Psoas muscle (tissue), 8 donors: ENCODE data around the gene IFT20. TPM values are rescaled to one million over a fixed set of nuclear protein-coding genes. Genes with fewer than 3 reads are reported as not detected.

Experiments
- ATAC-seq, 4 donors: fragments of 200-7000 bp; cut with Tn5 transposase; one replicate each; pipeline ENCODE4 v1.9.1; 2020; ENCODE audit warnings: moderate library complexity in 3 of 4, mild to moderate bottlenecking in 2 of 4
- DNase-seq, 2 donors: peaks; one replicate each; pipeline ENCODE4 v3.0.0-alpha.2; 2020
- H3K27ac ChIP-seq: fragments of 200-600 bp; one replicate; pipeline ENCODE4 v1.8.0; 2022
- H3K27me3 ChIP-seq, 3 donors: fragments of 200-600 bp in 1 of 3; one replicate each; pipeline versions ENCODE4 v1.6.1 to v1.8.0; 2013 to 2022; ENCODE audit warnings: low read length in 2 of 3, mild to moderate bottlenecking in 2 of 3, moderate library complexity in 1 of 3; ENCODE audit not compliant: insufficient read depth in 3 of 3
- H3K36me3 ChIP-seq, 2 donors: fragments of 200-600 bp in 1 of 2; one replicate each; pipeline versions ENCODE4 v1.6.1 to v1.8.0; 2013 to 2022; ENCODE audit warnings: low read depth in 1 of 2, mild to moderate bottlenecking in 1 of 2, moderate library complexity in 1 of 2; ENCODE audit not compliant: insufficient read depth in 1 of 2
- H3K4me1 ChIP-seq: fragments of 200-600 bp; one replicate; pipeline ENCODE4 v1.8.0; 2022
- H3K4me3 ChIP-seq: fragments of 200-600 bp; one replicate; pipeline ENCODE4 v1.8.0; 2022; ENCODE audit warnings: mild to moderate bottlenecking
- H3K9me3 ChIP-seq: fragments of 200-600 bp; one replicate; pipeline ENCODE4 v1.8.0; 2022
- WGBS, 3 donors: extraction: QIAGEN DNeasy Blood & Tissue Kit; methylation state at CpG; one replicate each; pipeline versions ENCODE4 v1.1.6 to v1.1.7; 2013; 5-methylcytosine and 5-hydroxymethylcytosine counted together
- intact Hi-C, 2 donors: fragments of 100-400 bp; cut with DNase I; formaldehyde crosslinking; loops; one replicate each; pipeline versions ENCODE4 v1.11.0 to v1.14.2; 2022
- polyA plus RNA-seq, 3 donors: library from polyadenylated mRNA; stranded (reverse); fragments of 200-250 nt; gene quantifications; one replicate each; pipeline ENCODE4 v1.2.3, GENCODE V29; 2013
- total RNA-seq, 4 donors: library from RNA; stranded (reverse); fragmentation: NEBNext Ultra II Directional in 2 of 4; extraction: Animal tissue kit (Norgen Biotek cat#: 25700) in 2 of 4; gene quantifications; one replicate each; pipeline versions ENCODE4 v1.2.1 to v1.2.4, GENCODE V29; 2021 to 2023
- TF ChIP-seq, protein P1 (sequence below): fragments of 200-600 bp; IDR thresholded peaks from one replicate; pipeline ENCODE4 v1.8.0; 2022; ENCODE audit warnings: antibody characterized with exemption
- donor health status: healthy with polysubstance abuse.
- donor health status: DM: no; HTN: no; CAD: no; lungs with moderate emphysema.
- donor health status: Bipolar disorder and iron deficiency.
- donor health status: healthy.
- donor health status: DM: yes; HTN: yes; CAD: no.
- donor health status: DM: no; HTN: no; CAD: no.
- donor health status: DM: no; HTN: no; CAD: no.
- donor health status: DM: yes; HTN: yes; CAD: no.

IFT20 gene
- total and polyA plus RNA-seq, 7 donors = 4.4 to 32.1 (median 6.3) TPM

DNA sequence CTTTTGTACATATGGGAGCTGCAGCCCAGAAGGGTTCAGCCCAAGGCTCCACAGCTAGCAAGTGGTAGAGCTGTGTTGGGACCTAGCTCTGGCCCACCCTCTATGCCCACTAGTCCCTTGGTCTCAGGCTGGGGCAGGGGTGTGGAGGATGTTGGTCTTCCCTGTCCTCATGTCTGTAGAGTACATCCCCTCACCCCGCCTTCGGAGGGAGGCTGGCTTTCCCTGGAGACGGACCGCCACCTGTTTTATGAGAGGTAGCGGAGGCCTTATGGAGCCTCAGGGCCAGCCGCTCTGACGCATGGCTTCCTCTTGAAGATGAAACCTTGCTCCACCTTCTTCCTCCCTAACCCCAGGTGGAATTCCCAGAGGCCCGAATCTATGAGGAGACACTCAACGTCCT lies 8.7 kb upstream of the IFT20 start:
- TF ChIP-seq, protein P1, sequence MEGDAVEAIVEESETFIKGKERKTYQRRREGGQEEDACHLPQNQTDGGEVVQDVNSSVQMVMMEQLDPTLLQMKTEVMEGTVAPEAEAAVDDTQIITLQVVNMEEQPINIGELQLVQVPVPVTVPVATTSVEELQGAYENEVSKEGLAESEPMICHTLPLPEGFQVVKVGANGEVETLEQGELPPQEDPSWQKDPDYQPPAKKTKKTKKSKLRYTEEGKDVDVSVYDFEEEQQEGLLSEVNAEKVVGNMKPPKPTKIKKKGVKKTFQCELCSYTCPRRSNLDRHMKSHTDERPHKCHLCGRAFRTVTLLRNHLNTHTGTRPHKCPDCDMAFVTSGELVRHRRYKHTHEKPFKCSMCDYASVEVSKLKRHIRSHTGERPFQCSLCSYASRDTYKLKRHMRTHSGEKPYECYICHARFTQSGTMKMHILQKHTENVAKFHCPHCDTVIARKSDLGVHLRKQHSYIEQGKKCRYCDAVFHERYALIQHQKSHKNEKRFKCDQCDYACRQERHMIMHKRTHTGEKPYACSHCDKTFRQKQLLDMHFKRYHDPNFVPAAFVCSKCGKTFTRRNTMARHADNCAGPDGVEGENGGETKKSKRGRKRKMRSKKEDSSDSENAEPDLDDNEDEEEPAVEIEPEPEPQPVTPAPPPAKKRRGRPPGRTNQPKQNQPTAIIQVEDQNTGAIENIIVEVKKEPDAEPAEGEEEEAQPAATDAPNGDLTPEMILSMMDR = no peak
- intact Hi-C loops = loop anchor here in 1 of 2 donors (10.0 kb wide), 1 partner anchor 889 kb away; the partner anchor contains the start of gene KSR1
- no peak overlapping the region for H3K4me3 ChIP-seq
- H3K36me3 ChIP-seq = peaks cover 12 to 98% of the 10 kb centered on the region in 2 donors
- WGBS, 3 donors = 74 to 80% (median 78%) methylated on average over 9 of the region's 9 CpGs
- no peaks in the 10 kb centered on the region for H3K9me3 ChIP-seq
- no peak for DNase-seq
- no peaks in the 10 kb centered on the region for H3K27me3 ChIP-seq
- ATAC-seq = no peak
- no peaks in the 10 kb centered on the region for H3K4me1 ChIP-seq
- peak overlapping the region; percentile 41 for H3K27ac ChIP-seq

DNA sequence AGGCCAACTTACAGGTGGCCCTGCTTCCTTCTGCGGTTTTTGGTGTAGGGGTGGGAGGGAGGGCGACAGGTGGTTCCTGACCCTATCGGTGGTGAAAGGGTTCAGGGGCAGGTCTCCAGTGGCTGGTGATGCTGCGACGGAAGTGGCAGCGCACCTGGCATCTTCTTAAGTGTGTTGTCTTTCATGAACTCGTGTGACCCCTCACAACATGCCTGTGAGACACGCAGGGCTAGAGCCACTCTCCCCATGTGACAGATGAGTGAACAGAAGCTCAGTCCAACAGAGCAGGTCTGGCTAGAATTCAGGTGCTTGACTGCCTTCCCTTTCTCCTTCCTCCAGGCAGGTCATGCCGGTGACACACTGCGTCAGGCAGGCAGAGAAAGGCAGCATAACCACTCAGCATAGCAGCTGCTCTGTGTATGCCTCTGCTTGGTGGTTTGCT lies 8.2 kb upstream of the IFT20 start:
- intact Hi-C loops = loop anchor here in 1 of 2 donors (10.0 kb wide), 1 partner anchor 889 kb away; the partner anchor contains the start of gene KSR1

DNA sequence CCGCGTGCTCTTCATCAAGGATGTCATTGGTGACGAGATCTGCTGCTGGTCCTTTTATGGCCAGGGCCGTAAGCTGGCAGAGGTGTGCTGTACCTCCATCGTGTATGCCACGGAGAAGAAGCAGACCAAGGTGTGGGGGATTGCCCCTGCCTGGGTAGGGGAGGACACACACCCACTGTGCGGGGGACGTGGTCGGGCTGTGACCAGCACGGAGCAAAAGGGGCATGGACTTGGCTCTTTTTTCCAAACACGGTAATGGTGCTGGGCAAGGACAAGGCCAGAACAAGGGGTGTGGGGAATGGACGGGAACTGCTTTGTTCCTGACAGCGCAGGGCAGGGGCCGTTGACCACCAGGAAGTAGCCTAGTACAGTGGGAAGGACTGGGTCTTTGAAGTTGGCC lies 7.0 kb upstream of the IFT20 start:
- Histone ChIP-seq H3K4me3 (no peak overlapping the region), H3K27ac (no peak overlapping the region), H3K4me1 (peaks cover 9% of the 10 kb centered on the region), H3K27me3 (no peaks in the 10 kb centered on the region), H3K9me3 (no peaks in the 10 kb centered on the region), H3K36me3 (peaks cover 7 to 81% of the 10 kb centered on the region in 2 donors)
- intact Hi-C loops = loop anchor here in 1 of 2 donors (10.0 kb wide), 1 partner anchor 888 kb away; the partner anchor contains the start of gene KSR1
- TF ChIP-seq, protein P1 = no peak
- ATAC-seq (no peak), DNase-seq (no peak)
- 85 to 86% (median 86%) methylated on average over 14 of the region's 14 CpGs for WGBS, 3 donors

More for the DNA sequence above, 8.2 kb upstream of the IFT20 start:
- Histone ChIP-seq H3K27me3 (no peaks in the 10 kb centered on the region), H3K9me3 (no peaks in the 10 kb centered on the region), H3K4me3 (no peak overlapping the region), H3K4me1 (no peaks in the 10 kb centered on the region), H3K36me3 (peaks cover 7 to 93% of the 10 kb centered on the region in 2 donors), H3K27ac (peak overlapping the region; percentile 41)
- TF ChIP-seq, protein P1 = no peak
- DNase-seq = no peak
- peak; percentile 31 to 69 (median 52) for ATAC-seq
- WGBS, 3 donors = 34 to 46% (median 36%) methylated on average over 10 of the region's 10 CpGs

DNA sequence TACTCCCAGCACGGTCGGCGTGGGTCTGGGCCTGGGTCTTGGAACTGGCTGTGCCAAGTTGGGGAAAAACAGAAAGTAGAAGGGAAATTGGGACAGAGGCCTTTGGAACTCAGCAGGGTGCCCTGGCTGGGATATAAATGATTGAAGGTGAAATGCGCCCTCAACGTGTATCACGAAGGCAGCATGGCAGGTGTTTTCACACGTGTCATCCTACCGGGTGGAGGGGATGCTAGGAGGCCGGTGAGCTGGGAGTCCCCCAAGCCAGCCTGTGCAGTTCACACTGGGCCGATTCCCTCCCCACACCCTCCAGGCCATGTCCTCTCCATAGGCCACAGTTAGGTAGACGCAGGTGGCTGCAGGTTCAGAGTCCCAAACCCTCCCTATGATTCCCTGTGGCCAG lies 6.2 kb upstream of the IFT20 start:
- ATAC-seq (no peak), DNase-seq (no peak)
- Histone ChIP-seq H3K4me1 (peaks cover 16% of the 10 kb centered on the region), H3K27ac (no peak overlapping the region), H3K27me3 (no peaks in the 10 kb centered on the region), H3K4me3 (no peak overlapping the region), H3K9me3 (no peaks in the 10 kb centered on the region), H3K36me3 (peaks cover 7 to 73% of the 10 kb centered on the region in 2 donors)
- intact Hi-C loops = loop anchor here in 1 of 2 donors (10.0 kb wide), 1 partner anchor 887 kb away; the partner anchor contains the start of gene KSR1
- TF ChIP-seq, protein P1 = no peak
- WGBS, 3 donors = 89 to 91% (median 89%) methylated on average over 11 of the region's 11 CpGs

DNA sequence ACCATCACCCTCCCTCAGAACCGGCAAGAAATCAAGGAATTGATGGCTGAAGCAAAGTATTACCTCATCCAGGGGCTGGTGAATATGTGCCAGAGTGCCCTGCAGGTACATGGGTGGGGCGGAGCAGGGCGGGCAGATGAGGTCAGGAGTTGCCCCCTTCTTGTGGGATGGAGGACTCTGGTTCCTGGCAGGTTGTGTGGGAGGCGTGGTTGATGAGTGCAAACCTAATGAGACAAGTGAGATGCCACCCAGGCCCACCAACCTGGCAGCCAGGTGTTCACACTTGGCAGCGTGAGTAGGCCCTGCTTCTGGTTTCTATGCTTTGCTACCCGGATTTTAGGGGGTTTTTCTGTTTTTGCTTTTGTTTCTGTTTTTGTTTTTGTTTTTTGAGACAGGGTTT lies 5.1 kb upstream of the IFT20 start:
- H3K27me3 ChIP-seq = no peaks in the 10 kb centered on the region
- ATAC-seq (no peak), DNase-seq (no peak)
- intact Hi-C loops = loop anchor here in 1 of 2 donors (10.0 kb wide), 1 partner anchor 886 kb away; the partner anchor contains the start of gene KSR1
- 89 to 90% (median 90%) methylated on average over 6 of the region's 6 CpGs for WGBS, 3 donors
- no peak overlapping the region for H3K27ac ChIP-seq
- H3K9me3 ChIP-seq = no peaks in the 10 kb centered on the region
- H3K4me1 ChIP-seq = peaks cover 20% of the 10 kb centered on the region
- H3K4me3 ChIP-seq = no peak overlapping the region
- peaks cover 7 to 61% of the 10 kb centered on the region in 2 donors for H3K36me3 ChIP-seq
- TF ChIP-seq, protein P1 = no peak
